Liver (tissue), 9 donors: Measurements from ENCODE around the gene CD47. TPM values are rescaled to one million over a fixed set of nuclear protein-coding genes. Genes with fewer than 3 reads are reported as not detected.
A peak's percentile ranks its signal among the peaks of the same experiment; 100 is the strongest.

Source experiments
- DNase-seq: peaks from one replicate; pipeline ENCODE4 v3.0.0-alpha.2; 2017; ENCODE audit warnings: low spot score
- H3K27ac ChIP-seq, 2 donors: one replicate each; pipeline ENCODE4 v1.7.0; 2013; ENCODE audit warnings: inconsistent platforms in 2 of 2, low read length in 2 of 2, control low read depth in 1 of 2, low read depth in 1 of 2, mild to moderate bottlenecking in 1 of 2
- H3K27me3 ChIP-seq, 4 donors: one replicate each; pipeline versions ENCODE4 v1.6.1 to v1.7.0; 2013; ENCODE audit warnings: low read length in 3 of 4, inconsistent platforms in 1 of 4, mild to moderate bottlenecking in 1 of 4, moderate library complexity in 1 of 4; ENCODE audit not compliant: control insufficient read depth in 4 of 4, insufficient read depth in 4 of 4
- H3K36me3 ChIP-seq, 4 donors: one replicate each; pipeline versions ENCODE4 v1.6.1 to v1.7.0; 2013; ENCODE audit warnings: low read length in 3 of 4, mild to moderate bottlenecking in 3 of 4, low read depth in 1 of 4, moderate library complexity in 1 of 4; ENCODE audit not compliant: control insufficient read depth in 4 of 4, insufficient read depth in 3 of 4
- H3K4me1 ChIP-seq, 4 donors: one replicate each; pipeline versions ENCODE4 v1.6.1 to v1.7.0; 2013; ENCODE audit warnings: low read length in 3 of 4, mild to moderate bottlenecking in 3 of 4, moderate library complexity in 1 of 4; ENCODE audit not compliant: control insufficient read depth in 4 of 4, insufficient read depth in 4 of 4
- H3K4me3 ChIP-seq, 3 donors: one replicate each; pipeline versions ENCODE4 v1.6.1 to v1.7.0; 2013; ENCODE audit warnings: low read length in 3 of 3, control low read depth in 1 of 3, low read depth in 1 of 3, mild to moderate bottlenecking in 1 of 3
- H3K9ac ChIP-seq, 2 donors: one replicate each; pipeline ENCODE4 v1.7.0; 2013; ENCODE audit warnings: low read length in 2 of 2, mild to moderate bottlenecking in 2 of 2, moderate library complexity in 2 of 2, control low read depth in 1 of 2, low read depth in 1 of 2
- H3K9me3 ChIP-seq, 4 donors: one replicate each; pipeline versions ENCODE4 v1.6.1 to v1.7.0; 2013; ENCODE audit warnings: low read length in 3 of 4; ENCODE audit not compliant: control insufficient read depth in 4 of 4
- FOXA1 ChIP-seq: IDR thresholded peaks from 2 replicates; pipeline ENCODE4 v1.6.1; 2016; ENCODE audit warnings: antibody characterized with exemption
- GABPA ChIP-seq, 2 donors: IDR thresholded peaks in 1 of 2; conservative IDR thresholded peaks in 1 of 2; 2 replicates each; pipeline ENCODE4 v1.6.1; 2016; ENCODE audit warnings: antibody characterized with exemption in 2 of 2, mild to moderate bottlenecking in 1 of 2, moderate library complexity in 1 of 2
- HNF4A ChIP-seq, 2 donors: conservative IDR thresholded peaks; 2 replicates each; pipeline ENCODE4 v1.6.1; 2016; ENCODE audit warnings: antibody characterized with exemption in 2 of 2, mild to moderate bottlenecking in 2 of 2
- HNF4G ChIP-seq: IDR thresholded peaks from 2 replicates; pipeline ENCODE4 v1.6.1; 2016; ENCODE audit warnings: antibody characterized with exemption
- NR2F2 ChIP-seq: IDR thresholded peaks from 2 replicates; pipeline ENCODE4 v1.6.1; 2016; ENCODE audit warnings: antibody characterized with exemption
- RAD21 ChIP-seq, 2 donors: IDR thresholded peaks; 2 replicates each; pipeline ENCODE4 v1.6.1; 2016; ENCODE audit warnings: antibody characterized with exemption in 2 of 2, mild to moderate bottlenecking in 2 of 2
- REST ChIP-seq: IDR thresholded peaks from 2 replicates; pipeline ENCODE4 v1.6.1; 2016; ENCODE audit warnings: antibody characterized with exemption, mild to moderate bottlenecking
- RXRA ChIP-seq, 2 donors: IDR thresholded peaks; 2 replicates each; pipeline ENCODE4 v1.6.1; 2017 to 2018; ENCODE audit warnings: antibody characterized with exemption in 2 of 2, mild to moderate bottlenecking in 1 of 2
- SP1 ChIP-seq: IDR thresholded peaks from 2 replicates; pipeline ENCODE4 v1.6.1; 2018; ENCODE audit warnings: antibody characterized with exemption, mild to moderate bottlenecking
- TAF1 ChIP-seq: conservative IDR thresholded peaks from 2 replicates; pipeline ENCODE4 v1.6.1; 2016; ENCODE audit warnings: antibody characterized with exemption, mild to moderate bottlenecking
- YY1 ChIP-seq: IDR thresholded peaks from 2 replicates; pipeline ENCODE4 v1.6.1; 2016; ENCODE audit warnings: antibody characterized with exemption, mild to moderate bottlenecking
- WGBS: extraction: QIAGEN DNeasy Blood & Tissue Kit; methylation state at CpG from one replicate; pipeline ENCODE4 v1.1.7; 2013; 5-methylcytosine and 5-hydroxymethylcytosine counted together
- polyA plus RNA-seq, 2 donors: library from polyadenylated mRNA; stranded (reverse) in 1 of 2; unstranded in 1 of 2; fragments of 200-250 nt in 1 of 2; fragments of >200 nt in 1 of 2; fragmentation: Nextera tagmentation in 1 of 2; extraction: Ambion mirVana in 1 of 2; gene quantifications; one replicate each; pipeline versions ENCODE4 v1.2.1 to v1.2.3, GENCODE V29; 2013 to 2015
- total RNA-seq, 2 donors: library from RNA; depleted of rRNA; stranded (reverse); fragments of >200 nt; gene quantifications; one replicate each; pipeline ENCODE4 v1.2.3, GENCODE V29; 2014
- donor health status: healthy.
- donor health status: healthy.
- donor health status: healthy.
- donor health status: healthy.
- donor health status: healthy.

Gene CD47
- total and polyA plus RNA-seq, 4 donors = 23.4 to 39.5 (median 33.9) TPM

- H3K4me3 ChIP-seq = peak overlapping the region; percentile 57 to 98 (median 76)
- peak overlapping the region; percentile 91 to 93 for H3K27ac ChIP-seq
- H3K9ac ChIP-seq = peak overlapping the region in 1 of 2 donors; percentile 63
- H3K4me1 ChIP-seq = peaks cover 2 to 18% (median 15%) of the 10 kb centered on the region in 4 donors
- no peaks in the 10 kb centered on the region for H3K27me3 ChIP-seq
- DNase-seq = no peak
- H3K9me3 ChIP-seq = no peaks in the 10 kb centered on the region
- TF ChIP-seq NR2F2 = no peak
- peak in 1 of 2 donors; percentile 8 for TF ChIP-seq RAD21 (IDR thresholded peaks at IDR 0.05)
- no peak for TF ChIP-seq SP1
- TF ChIP-seq HNF4A (conservative IDR thresholded peaks at IDR 0.05) = no peak
- TF ChIP-seq GABPA (IDR thresholded peaks at IDR 0.05 in 1 of 2, conservative IDR thresholded peaks at IDR 0.05 in 1 of 2) = no peak
- H3K36me3 ChIP-seq = no peaks in the 10 kb centered on the region
- WGBS = 21% methylated on average over 41 of the region's 41 CpGs
Measured at GRCh38 chr3:108091498-108092250, 843 bp upstream of the CD47 start.

GRCh38 chr3:108090049-108090700, 656 bp downstream of the CD47 start:
- Histone ChIP-seq H3K4me1 (peaks cover 2 to 18% (median 15%) of the 10 kb centered on the region in 4 donors), H3K4me3 (peak overlapping the region; percentile 56 to 98 (median 86)), H3K9me3 (no peaks in the 10 kb centered on the region), H3K27me3 (no peaks in the 10 kb centered on the region), H3K36me3 (no peaks in the 10 kb centered on the region), H3K9ac (peak overlapping the region; percentile 77 to 91), H3K27ac (peak overlapping the region; percentile 91 to 93)
- under 1% methylated on average over 29 of the region's 29 CpGs for WGBS
- TF ChIP-seq YY1 (peak; percentile 43), RAD21 (IDR thresholded peaks at IDR 0.05) (no peak)
- peak; percentile 61 for DNase-seq

- no peak for TF ChIP-seq HNF4A (conservative IDR thresholded peaks at IDR 0.05)
- no peak for TF ChIP-seq TAF1
- no peak for TF ChIP-seq FOXA1
- no peak for TF ChIP-seq GABPA (IDR thresholded peaks at IDR 0.05 in 1 of 2, conservative IDR thresholded peaks at IDR 0.05 in 1 of 2)
- no peak for TF ChIP-seq HNF4G
- no peak for TF ChIP-seq YY1
- TF ChIP-seq RXRA (IDR thresholded peaks at IDR 0.05) = no peak
- no peak for TF ChIP-seq SP1
- no peak for TF ChIP-seq REST
- WGBS = 13% methylated on average over 10 of the region's 10 CpGs
- peak overlapping the region; percentile 32 to 91 for H3K9ac ChIP-seq
- peak overlapping the region; percentile 91 to 93 for H3K27ac ChIP-seq
- H3K4me3 ChIP-seq = peak overlapping the region; percentile 56 to 98 (median 86)
- no peaks in the 10 kb centered on the region for H3K36me3 ChIP-seq
- no peaks in the 10 kb centered on the region for H3K27me3 ChIP-seq
- no peak for DNase-seq
- peaks cover 2 to 18% (median 15%) of the 10 kb centered on the region in 4 donors for H3K4me1 ChIP-seq
- H3K9me3 ChIP-seq = no peaks in the 10 kb centered on the region
Measured at GRCh38 chr3:108089579-108089978, 1.3 kb downstream of the CD47 start.
